ENCODE data around the gene THADA.

The THADA gene

DNA sequence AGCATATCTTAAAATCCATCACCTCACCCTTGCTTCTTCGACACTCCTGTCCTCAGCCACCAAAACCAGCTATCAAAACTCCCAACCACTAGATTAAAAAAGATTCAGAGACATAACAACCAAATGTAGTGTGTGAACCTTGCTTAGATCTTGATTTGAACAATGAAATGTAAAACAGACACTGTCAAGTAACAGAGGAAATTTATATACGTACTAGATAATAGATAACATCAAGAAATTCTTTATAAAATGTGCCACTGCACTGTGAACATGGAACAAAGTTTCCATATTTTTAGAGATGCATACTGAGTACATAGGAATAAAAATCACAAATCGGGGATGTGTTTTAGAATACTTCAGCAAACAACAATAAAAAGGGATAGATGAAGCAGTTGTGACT lies 86.0 kb downstream of the THADA start:
- no peak for DNase-seq (ENCODE audit: low read depth)
- TF ChIP-seq, protein P1, sequence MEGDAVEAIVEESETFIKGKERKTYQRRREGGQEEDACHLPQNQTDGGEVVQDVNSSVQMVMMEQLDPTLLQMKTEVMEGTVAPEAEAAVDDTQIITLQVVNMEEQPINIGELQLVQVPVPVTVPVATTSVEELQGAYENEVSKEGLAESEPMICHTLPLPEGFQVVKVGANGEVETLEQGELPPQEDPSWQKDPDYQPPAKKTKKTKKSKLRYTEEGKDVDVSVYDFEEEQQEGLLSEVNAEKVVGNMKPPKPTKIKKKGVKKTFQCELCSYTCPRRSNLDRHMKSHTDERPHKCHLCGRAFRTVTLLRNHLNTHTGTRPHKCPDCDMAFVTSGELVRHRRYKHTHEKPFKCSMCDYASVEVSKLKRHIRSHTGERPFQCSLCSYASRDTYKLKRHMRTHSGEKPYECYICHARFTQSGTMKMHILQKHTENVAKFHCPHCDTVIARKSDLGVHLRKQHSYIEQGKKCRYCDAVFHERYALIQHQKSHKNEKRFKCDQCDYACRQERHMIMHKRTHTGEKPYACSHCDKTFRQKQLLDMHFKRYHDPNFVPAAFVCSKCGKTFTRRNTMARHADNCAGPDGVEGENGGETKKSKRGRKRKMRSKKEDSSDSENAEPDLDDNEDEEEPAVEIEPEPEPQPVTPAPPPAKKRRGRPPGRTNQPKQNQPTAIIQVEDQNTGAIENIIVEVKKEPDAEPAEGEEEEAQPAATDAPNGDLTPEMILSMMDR (IDR thresholded peaks at IDR 0.05; ENCODE audit: insufficient read depth, low read depth, low read length, missing control alignments) = no peak
- H3K4me3 ChIP-seq (ENCODE audit: low read depth, low read length) = no peak overlapping the region

DNA sequence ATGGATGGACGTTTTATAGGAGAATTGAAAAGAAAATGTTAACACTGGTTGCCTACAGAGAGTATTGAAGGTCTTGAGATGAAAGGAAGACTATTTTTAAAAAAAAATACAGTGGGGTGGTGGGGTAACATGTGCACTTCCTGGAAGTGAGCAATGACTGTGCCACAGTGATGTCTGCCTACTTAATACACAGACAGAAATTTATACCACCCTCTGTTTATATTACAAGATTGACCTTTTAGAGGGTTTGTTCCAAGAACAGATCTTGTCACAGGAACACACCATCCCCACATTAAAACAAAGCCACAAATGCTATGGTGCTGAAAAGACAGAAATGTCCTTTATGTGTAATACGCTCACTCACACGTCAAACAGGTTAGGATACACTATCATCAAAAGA lies 87.6 kb downstream of the THADA start:
- no peak for DNase-seq (ENCODE audit: low read depth)
- TF ChIP-seq, protein P1 (IDR thresholded peaks at IDR 0.05; ENCODE audit: insufficient read depth, low read depth, low read length, missing control alignments) = no peak
- H3K4me3 ChIP-seq (ENCODE audit: low read depth, low read length) = no peak overlapping the region

DNA sequence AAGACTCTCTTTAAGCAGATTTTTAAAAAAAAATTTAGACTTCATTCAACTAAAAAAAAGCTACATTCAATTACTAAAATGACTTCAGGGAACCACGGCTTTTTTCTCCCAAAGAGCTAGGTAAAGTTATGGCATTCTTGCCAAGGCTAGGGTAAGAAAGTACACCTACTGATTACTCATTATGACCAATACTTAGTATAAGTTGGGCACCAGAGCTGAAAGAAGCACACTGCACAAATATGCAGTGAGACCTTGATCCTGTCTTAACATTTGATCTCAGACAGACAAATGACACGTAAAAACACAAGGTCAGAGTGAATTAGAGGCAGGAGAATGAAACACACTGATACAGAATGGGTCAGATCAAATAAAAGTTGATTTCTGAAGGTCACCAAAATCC lies 88.7 kb downstream of the THADA start:
- TF ChIP-seq, protein P1 (IDR thresholded peaks at IDR 0.05; ENCODE audit: insufficient read depth, low read depth, low read length, missing control alignments) = no peak
- no peak overlapping the region for H3K4me3 ChIP-seq (ENCODE audit: low read depth, low read length)
- DNase-seq (ENCODE audit: low read depth) = no peak

DNA sequence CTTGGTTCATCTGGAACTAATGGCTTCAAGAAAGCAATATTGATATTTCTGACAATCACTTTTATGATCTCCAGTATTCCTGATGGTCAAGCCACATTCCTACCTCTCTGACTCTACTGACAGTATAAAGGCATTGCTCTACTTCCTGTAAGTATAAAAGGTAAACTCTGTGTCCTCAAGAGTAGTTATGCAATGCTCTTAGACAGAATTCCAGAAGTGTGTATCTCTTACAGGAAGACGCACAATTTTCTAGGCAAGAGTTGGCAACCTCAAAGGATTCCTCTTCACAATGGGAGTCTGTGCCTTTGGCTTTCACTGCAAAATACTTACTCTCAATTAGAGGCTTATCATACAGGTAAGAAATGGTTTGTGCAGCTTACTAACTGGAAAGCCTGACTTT lies 100.1 kb downstream of the THADA start:
- DNase-seq (ENCODE audit: low read depth) = no peak
- no peak overlapping the region for H3K4me3 ChIP-seq (ENCODE audit: low read depth, low read length)
- TF ChIP-seq, protein P1 (IDR thresholded peaks at IDR 0.05; ENCODE audit: insufficient read depth, low read depth, low read length, missing control alignments) = no peak

DNA sequence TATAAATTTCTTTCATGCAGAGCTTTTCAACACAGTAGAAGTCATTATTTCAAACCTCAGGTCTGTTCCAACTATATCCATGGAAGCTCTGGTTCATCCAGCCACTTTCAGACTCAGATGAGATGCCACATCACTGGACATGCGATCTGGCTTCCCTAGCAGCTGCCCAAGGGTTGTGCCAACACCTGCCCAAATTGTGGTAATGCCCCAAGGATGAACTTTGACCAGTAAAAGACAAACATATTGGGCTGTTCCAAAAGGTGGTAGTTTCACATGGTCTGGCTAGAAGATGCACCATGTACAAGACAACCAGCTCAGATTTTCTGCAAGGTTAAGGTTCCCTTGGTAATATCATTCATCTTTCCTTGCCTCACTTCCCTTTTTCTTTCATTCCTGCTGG lies 101.9 kb downstream of the THADA start:
- TF ChIP-seq, protein P1 (IDR thresholded peaks at IDR 0.05; ENCODE audit: insufficient read depth, low read depth, low read length, missing control alignments) = no peak
- no peak for DNase-seq (ENCODE audit: low read depth)
- no peak overlapping the region for H3K4me3 ChIP-seq (ENCODE audit: low read depth, low read length)

DNA sequence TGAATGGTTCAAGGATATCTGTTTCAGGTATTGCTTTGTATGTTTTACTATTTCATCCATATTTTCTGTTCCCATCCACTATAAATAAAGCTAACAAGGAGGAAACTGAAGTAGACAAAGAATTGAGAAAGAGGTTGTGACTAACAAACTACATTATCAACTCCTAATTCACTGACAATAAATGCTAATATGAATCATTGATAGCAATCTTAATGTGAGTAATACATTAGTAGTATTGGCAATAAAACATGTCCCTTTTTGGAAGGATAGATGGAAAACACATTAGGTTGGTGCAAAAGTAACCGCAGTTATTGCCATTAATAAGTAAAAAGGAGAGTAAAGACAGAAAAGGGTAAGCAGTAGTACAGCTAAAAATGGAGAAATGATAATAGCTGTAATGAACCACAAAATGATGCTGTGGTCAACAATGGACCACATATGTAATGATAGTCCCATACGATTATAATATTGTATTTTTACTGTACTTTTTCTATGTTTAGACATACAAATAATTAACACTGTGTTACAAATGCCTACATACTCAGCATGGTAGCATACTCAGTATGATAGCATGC lies 104.7 kb downstream of the THADA start:
- no peak overlapping the region for H3K4me3 ChIP-seq (ENCODE audit: low read depth, low read length)
- TF ChIP-seq, protein P1 (IDR thresholded peaks at IDR 0.05; ENCODE audit: insufficient read depth, low read depth, low read length, missing control alignments) = no peak
- no peak for DNase-seq (ENCODE audit: low read depth)

- TF ChIP-seq, protein P1 (IDR thresholded peaks at IDR 0.05; ENCODE audit: insufficient read depth, low read depth, low read length, missing control alignments) = no peak
- DNase-seq (ENCODE audit: low read depth) = no peak
- H3K4me3 ChIP-seq (ENCODE audit: low read depth, low read length) = no peak overlapping the region
Observed at GRCh38 chr2:43490252-43490786, 105.5 kb downstream of the THADA start.

All from GM12865 (cell line).